WERI-Rb-1 (cell line): ENCODE data around the gene TIGD6.

ENCODE experiments used
- DNase-seq: peaks from one replicate; pipeline ENCODE4 v3.0.0-alpha.2; 2020
- H3K27ac ChIP-seq: fragments of 250-450 bp; sonication (Bioruptor Pico); 2 replicates; pipeline ENCODE4 v1.5.1; 2020; ENCODE audit warnings: mild to moderate bottlenecking, moderate library complexity
- H3K27me3 ChIP-seq: fragments of 250-450 bp; sonication (Bioruptor Pico); 2 replicates; pipeline ENCODE4 v1.5.1; 2021; ENCODE audit warnings: mild to moderate bottlenecking, low read depth, moderate library complexity; ENCODE audit not compliant: insufficient read depth, severe bottlenecking
- H3K36me3 ChIP-seq: fragments of 250-450 bp; sonication (Bioruptor Pico); 2 replicates; pipeline ENCODE4 v1.5.1; 2020; ENCODE audit warnings: mild to moderate bottlenecking, moderate library complexity
- H3K4me3 ChIP-seq: 2 replicates; pipeline ENCODE4 v1.5.1; 2011; ENCODE audit warnings: low read depth, mild to moderate bottlenecking, control low read depth, low read length
- H3K9me3 ChIP-seq: fragments of 250-450 bp; sonication (Bioruptor Pico); 2 replicates; pipeline ENCODE4 v1.5.1; 2021; ENCODE audit warnings: mild to moderate bottlenecking, moderate library complexity; ENCODE audit not compliant: severe bottlenecking
- CTCF ChIP-seq: IDR thresholded peaks from 2 replicates; pipeline ENCODE4 v1.5.1; 2011; ENCODE audit warnings: low read depth, mild to moderate bottlenecking, control low read depth, inconsistent platforms, low read length

The TIGD6 gene

GRCh38 chr5:150001660-150002486 is 1.4 kb upstream of the TIGD6 start:
- H3K27me3 ChIP-seq, result no peaks in the 10 kb centered on the region
- no peak overlapping the region for H3K27ac ChIP-seq
- no peaks in the 10 kb centered on the region for H3K9me3 ChIP-seq
- DNase-seq, result peak; percentile 63
- peaks cover 36% of the 10 kb centered on the region for H3K36me3 ChIP-seq
- peak; percentile 54 for TF ChIP-seq CTCF
- H3K4me3 ChIP-seq, result peak overlapping the region; percentile 52

GRCh38 chr5:150000990-150001659 is 671 bp upstream of the TIGD6 start:
- no peaks in the 10 kb centered on the region for H3K27me3 ChIP-seq
- TF ChIP-seq CTCF, result no peak
- H3K36me3 ChIP-seq, result peaks cover 30% of the 10 kb centered on the region
- peak overlapping the region; percentile 52 for H3K4me3 ChIP-seq
- no peaks in the 10 kb centered on the region for H3K9me3 ChIP-seq
- peak overlapping the region; percentile 90 for H3K27ac ChIP-seq
- DNase-seq, result peak; percentile 16

GRCh38 chr5:149999866-150000255 is 593 bp downstream of the TIGD6 start:
- Histone ChIP-seq H3K27me3 (no peaks in the 10 kb centered on the region), H3K36me3 (peaks cover 20% of the 10 kb centered on the region), H3K9me3 (no peaks in the 10 kb centered on the region), H3K4me3 (peak overlapping the region; percentile 52), H3K27ac (peak overlapping the region; percentile 90)
- no peak for TF ChIP-seq CTCF
- no peak for DNase-seq

GRCh38 chr5:149999359-149999758 is 1.1 kb downstream of the TIGD6 start:
- DNase-seq, result no peak
- Histone ChIP-seq H3K27ac (no peak overlapping the region), H3K9me3 (no peaks in the 10 kb centered on the region), H3K36me3 (peaks cover 15% of the 10 kb centered on the region), H3K4me3 (peak overlapping the region; percentile 52), H3K27me3 (no peaks in the 10 kb centered on the region)
- no peak for TF ChIP-seq CTCF

GRCh38 chr5:149998281-149998680 is 2.2 kb downstream of the TIGD6 start:
- no peak for TF ChIP-seq CTCF
- no peak overlapping the region for H3K27ac ChIP-seq
- H3K36me3 ChIP-seq, result peaks cover 15% of the 10 kb centered on the region

More at GRCh38 chr5:149998281-149998680, 2.2 kb downstream of the TIGD6 start:
- H3K4me3 ChIP-seq, result no peak overlapping the region
- H3K9me3 ChIP-seq, result no peaks in the 10 kb centered on the region
- no peak for DNase-seq
- no peaks in the 10 kb centered on the region for H3K27me3 ChIP-seq
